Activated CD8-positive, alpha-beta memory T cell treated with anti-CD3 and anti-CD28 coated beads for 1 hour (primary cell): ENCODE measurements around the gene TJP1.
"Not testable (repeated sequence)": the region's sequence is repeated elsewhere in the genome, so short reads cannot be mapped to it uniquely, and the experiment has no call there.

Experiments used
- DNase-seq, 2 donors: peaks; one replicate each; pipeline ENCODE4 v3.0.0-alpha.2; 2020; ENCODE audit warnings: low read depth in 1 of 2; ENCODE audit errors: extremely low read depth in 1 of 2

TJP1 gene

DNA sequence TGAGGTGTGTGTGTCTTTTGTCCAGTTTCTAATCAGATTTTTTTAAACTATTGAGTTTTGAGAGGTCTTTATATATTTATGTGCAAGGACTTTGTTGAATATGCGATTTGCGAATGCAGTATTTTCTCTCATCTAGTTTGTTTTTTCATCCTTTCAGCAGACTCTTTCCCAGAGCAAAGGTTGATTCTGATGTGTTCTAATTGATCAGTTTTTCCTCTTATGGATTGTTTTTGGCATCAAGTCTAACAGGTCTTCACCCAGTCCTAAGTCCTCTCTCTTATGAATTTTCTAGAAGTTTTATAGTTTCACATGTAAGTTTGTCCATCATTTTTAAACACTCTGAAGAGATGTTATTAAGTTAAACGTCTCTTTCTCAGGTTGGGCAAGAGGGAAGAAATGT lies 17.8 kb upstream of the TJP1 start:
- no peak for DNase-seq

DNA sequence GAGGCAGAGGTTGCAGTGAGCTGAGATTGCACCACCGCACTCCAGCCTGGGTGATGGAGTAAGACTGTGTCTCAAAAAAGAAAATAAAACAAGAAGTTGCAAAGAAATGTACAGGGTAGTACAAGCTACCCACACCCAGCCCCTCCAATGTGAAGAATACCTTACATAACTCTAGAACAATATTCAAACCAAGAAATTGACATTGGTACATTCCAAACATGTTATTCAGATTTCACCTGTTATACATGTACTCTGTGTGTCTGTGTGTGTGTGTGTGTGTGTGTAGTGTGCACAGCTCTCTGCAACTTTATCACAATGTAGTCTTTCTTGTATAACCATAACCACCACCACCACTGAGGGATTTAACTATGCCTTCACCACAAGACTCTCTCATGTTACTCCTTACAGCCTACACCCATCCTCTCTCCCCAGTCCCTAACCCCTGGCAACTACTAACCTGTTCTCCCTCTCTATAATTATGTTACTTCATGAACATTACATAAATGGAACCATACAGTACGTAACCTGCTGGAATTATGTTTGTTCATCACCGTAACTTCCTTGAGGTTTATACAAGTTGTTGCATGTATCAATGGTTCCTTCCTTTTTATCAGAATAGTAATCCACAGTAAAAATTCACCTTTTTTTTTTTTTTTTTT lies 16.2 kb upstream of the TJP1 start:
- DNase-seq: no peak

DNA sequence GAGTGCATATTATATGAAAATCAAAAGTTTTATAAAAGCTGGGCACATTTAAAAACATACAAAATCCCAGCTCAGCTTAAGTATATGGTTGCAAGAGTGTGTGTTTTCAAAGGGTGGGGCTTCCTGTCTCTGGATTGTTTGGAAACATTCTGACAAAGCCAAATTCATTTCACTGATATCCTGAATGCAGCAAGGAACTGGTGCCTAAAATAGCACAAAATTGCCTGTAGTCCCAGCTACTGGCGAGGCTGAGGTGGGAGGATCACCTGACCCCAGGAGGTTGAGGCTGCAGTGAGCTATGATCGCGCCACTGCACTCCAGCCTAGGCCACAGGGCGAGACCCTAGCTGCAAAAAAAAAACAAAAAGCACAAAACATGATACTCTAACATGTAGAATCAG lies 13.0 kb upstream of the TJP1 start:
- no peak for DNase-seq

DNA sequence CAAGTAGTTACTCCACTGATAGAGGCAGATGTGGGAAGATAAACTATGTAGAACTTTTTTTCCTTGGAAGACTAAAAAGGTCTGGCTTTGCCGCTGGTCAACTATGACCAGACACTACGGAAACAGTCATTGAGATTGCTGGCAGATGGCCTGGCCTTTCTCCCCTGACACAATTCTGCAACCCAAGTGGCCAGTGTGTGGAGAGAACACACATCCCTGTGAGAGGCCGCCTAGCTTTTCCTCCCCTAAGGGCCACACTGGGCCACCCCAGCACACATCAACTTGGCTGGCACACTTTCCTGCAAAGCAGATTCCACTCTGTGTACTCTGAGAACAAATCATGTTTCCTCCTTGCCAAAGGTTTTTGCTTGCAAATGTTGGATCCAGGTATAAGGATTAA lies 10.4 kb upstream of the TJP1 start:
- DNase-seq: no peak

DNA sequence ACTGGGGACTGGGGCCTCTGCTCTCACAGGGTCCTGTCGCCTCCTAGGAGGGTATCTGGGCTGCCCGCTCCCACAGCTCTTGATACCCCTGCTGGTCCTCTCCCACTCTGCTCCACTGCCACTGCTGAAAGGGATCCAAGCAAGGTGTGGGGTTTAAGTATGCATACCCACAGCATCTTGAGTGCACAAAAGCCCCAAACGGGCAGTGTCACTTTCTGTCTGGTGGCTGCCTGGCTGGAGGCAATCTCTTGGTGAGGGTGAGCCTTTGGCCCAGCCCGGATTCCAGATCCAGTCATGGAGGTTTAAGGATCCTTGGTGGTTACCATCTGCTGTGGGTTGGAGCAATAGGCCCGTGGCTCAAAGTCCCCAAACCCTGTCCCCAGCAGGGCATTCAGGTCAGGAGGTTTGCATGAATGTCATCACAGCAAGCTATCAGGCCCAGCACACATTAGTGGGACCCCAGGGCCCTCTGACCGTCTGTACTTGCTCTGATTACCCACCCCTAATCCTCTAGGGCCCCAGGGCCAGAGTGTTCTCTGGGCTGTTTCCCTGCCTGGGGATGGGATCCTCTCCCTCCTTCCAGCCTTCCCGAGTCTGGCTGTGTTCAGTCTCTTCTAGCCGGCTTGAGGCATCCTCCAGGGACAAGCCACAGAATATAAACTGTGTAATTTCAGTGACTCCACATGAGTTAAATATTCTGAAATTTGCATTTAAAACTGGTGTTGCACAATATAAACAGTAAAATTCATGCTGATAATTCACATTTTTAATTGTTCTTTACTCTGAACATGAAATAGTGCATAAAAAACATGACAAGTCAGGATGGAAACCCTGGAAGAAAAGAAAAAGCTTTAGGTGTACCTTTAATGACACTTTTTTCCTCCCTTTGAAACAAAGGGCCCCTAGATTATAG lies 4.9 kb upstream of the TJP1 start:
- DNase-seq: no peak

DNA sequence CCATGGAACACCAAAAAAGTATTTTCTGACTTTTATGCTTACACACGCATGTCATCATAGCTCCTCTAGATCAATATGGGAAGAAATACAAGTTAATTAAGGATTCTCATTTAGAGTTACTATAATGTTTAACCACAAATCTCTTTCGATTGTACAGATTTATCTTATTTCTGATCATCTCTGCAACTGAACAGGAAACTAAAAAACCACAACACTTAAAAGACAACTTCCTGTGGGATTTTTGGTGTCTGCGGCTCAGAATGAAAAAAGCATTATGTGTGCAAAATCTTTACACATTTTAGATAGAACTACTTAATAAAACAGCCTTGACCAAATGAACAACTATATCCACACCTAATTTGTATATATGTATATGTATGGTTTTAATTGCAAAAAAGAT lies 3.0 kb upstream of the TJP1 start:
- no peak for DNase-seq

DNA sequence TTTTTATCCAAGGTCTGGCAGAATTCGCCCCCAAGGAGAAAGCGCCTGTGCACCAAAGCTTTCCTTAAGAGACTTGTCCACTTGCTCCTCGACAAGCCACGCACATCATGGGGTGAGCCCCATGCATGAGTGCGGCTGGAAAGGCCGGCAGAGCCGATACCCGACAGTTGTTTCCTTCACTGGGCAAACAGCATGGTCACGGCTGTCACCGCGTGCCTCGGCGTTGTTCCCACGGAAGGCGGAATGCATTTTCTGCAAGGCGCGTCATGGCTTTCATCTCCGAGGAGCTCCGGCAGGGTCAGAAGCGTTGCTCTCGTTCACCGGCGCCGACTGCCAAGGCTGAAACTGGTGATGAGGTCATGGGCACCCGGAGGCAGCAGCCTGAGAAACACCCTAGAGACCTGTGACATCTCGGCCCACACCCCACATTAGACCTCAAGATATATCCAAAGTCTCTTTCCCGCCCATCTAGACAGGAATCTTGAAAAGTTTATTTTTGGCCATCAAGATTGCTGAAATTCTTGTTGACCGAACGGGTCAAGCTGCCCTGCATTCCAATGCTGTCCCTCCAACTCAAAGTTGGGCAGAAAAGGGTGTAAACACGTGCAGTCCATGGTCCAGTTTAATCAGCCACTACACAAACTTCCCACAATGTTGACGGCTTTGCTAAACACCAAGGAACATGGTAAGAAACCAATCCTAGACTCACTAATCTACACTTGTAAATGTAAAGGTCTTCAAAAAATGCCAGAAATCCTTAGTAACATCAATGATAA lies 604 bp upstream of the TJP1 start:
- DNase-seq: no peak

DNA sequence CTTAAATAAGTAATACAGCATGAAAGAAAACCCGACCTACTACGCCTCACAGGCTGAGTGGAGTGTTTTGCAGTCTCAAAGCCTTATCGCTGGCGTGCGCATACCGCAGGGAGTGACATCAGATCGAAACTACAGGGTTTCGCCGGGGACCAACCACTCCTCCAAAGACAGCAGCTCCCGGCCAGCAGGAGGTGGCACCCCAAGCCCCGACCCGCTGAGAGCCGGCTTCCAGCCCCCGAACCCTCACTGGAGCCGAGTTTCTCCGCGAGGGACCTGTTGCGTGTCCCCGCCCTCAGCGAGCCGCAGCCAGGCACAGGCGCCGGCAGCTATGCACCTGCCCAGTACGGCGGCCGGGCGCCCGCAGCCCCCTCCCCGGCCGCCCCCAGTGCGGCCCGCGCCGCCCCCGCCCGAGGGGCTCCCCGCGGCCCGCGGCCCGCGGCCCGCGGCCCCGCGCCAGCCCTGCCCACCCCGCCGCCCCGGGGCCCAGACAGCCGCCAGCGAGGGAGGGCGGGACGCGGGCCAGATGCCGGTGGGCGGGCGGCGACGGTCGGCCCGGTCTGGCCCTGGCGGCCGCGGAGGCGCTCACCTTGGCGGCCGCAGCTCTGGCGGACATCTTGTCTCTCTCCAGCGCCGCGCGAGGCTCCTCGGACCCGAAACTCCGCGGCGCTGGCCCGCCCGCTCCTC lies 710 bp downstream of the TJP1 start:
- no peak for DNase-seq

DNA sequence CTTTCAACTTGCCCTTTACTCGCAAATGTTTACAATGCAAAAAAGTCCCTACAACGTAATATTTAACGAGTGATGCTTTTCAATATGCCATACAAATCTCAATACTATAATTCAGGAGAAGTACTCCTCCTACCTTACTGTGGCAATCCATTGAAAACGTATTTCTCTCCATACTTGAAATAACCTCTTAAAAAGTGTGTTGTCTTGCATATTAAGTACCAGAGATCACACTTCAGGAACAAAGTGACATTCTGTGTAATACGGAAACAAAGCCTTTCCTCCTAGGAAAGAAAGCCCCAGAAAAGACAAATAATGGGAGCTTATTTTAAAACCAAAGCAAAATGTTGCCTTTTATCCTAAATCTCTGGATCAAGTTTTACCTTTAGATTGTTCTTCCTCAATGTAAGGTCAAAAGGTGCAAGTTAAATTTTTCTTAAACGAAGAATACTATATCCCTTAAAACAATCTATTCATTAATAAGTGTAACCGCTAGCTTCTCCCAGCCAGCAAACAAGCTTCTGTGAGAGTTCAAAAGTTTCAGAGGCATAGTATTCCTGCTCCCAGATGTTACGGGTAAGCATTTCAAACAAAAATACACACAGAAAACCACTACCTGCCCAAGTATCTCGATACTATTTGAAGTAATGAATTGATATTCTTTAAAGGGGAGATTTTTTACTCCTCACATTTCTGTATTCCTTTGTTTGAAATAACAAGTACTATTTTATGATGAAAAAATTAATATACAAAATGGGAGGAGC lies 1.7 kb downstream of the TJP1 start:
- no peak for DNase-seq

DNA sequence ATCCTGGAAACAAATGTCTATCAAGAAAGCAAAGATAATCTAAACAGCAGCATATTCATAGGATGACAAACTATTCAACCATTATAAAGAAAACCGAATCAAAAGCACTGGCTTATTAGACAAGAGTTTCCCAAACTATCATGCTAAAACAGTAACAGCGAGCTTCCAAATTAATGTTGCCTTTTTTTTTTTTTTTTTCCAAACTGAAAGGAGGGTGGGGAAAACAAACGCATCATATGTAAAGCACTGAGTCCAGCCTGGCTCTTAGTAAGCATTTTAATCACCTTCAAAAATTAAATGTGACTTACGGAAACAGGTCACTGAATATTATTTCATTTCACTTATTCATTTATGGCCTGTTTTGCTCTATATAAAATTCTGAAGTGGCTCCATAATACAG lies 2.3 kb downstream of the TJP1 start:
- no peak for DNase-seq

DNA sequence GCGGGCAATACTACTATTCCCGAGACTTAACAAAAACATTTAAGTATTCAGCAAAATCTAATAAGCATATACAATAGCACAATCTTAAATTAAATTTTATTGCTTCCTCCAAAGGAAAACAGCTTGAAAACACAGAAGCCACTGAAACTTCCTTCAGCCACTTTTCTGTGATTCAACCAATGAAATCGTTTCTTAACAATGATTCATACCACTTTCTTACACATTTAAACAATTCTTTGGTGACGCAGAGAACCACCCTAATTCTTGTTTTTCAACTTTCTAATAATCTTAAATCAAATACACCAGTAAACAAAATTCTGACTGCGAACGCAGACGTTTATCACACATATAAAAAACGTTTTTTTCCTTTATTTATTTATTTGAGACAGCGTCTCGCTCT lies 4.1 kb downstream of the TJP1 start:
- DNase-seq: no peak

DNA sequence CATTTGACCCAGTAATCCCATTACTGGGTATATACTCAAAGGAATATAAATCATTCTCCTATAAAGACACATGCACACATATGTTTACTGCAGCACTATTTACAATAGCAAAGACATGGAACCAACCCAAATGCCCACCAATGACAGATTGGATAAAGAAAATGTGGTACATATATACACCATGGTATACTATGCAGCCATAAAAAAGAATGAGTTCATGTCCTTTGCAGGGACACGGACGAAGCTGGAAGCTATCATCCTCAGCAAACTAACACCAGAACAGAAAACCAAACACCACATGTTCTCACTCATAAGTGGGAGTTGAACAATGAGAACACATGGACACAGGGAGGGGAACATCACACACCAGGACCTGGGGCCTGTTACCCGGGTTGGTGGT lies 4.8 kb downstream of the TJP1 start:
- DNase-seq: not testable (repeated sequence)

DNA sequence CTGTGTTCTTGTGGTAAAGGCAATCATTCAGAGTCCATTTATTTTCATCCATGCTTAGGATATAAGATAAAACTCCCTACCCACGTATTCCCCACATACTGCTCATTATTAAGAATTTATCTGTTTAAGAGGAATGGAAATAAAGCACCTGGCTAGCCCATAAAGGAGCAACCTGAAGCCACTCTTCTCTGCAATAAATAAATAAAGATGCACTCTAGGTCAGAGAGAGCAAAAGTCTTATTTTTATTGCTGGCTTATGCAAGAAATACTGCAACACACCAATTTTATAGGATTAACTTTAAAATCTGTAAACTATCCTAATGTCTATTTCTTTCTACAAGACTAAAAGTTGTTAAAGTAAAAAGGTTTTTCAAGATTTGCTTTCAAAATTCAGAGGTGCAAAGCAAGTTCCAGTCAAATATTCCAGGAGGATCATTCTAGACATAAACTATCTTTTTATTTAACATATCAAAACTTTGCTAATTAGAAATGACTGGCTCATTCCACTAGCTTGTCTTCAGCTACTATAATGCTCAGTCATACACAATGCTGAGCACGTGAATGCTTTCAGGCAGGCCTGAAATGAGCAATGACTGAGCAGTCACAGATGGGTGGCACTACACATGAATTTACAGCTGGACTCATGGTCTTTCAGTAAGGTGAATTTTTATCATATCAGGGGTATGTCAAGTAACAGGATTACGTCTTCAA lies 7.1 kb downstream of the TJP1 start:
- DNase-seq: no peak

DNA sequence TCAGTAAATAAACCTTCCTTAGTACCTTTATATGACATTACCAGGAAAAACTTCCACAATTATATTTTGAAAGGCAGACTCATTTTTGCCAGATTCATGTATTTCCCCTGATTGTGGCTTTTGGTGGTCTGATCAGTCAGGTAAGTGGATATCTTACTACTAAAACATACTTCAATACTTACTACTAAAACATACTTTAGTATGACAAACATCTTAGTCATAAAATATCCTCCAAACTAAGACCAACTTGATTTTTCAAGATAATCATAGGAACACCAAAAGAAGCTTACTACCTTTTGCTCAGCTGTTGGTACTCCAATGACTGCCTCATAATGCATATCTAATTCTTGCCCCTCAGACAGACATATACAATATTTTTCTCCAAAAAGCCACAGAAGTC lies 9.3 kb downstream of the TJP1 start:
- DNase-seq: no peak

DNA sequence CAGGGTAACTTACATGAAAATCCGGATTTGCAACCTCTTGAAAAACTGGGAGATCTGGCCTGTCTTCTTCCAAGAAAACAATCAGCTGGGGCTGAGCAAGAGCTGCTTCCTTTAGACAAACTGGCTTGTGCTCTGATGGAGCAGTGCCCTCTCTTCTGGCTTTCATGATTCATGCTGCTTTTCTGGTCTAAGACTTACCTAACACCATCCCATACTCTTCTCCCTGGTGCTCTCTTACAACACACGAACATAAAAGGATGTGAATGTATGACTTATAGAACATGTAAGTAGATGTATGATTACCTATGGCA lies 9.9 kb downstream of the TJP1 start:
- no peak for DNase-seq

DNA sequence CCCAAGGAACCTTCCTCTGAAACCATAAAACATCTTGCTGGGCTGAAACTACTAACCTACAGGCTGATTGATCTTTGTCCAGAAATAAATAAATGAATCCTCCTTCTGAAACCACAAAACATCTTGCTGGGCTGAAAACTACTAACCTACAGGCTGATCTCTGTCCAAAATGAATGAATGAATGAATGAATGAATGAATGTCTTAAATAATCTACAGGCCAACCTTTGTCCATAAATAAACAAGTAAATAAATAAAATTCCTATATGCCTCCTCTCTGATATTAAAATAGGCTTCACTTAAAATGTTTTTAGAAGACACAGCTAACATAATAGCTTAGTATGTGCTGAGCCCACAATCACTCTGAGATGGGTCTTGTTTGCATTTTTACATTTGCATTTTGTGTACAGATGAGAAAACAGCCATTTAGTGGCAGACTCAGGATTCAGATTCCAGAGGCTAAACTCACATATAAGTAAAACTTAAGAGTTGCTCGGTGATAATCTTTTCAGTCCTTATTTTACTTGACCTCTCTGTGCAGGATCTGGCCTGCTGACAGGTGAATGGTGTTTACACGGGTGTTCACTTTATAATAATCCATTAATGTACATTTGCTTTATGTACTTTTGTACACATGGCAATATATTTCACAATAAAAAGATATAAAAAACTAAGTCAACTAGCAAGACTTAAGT lies 10.4 kb downstream of the TJP1 start:
- no peak for DNase-seq

DNA sequence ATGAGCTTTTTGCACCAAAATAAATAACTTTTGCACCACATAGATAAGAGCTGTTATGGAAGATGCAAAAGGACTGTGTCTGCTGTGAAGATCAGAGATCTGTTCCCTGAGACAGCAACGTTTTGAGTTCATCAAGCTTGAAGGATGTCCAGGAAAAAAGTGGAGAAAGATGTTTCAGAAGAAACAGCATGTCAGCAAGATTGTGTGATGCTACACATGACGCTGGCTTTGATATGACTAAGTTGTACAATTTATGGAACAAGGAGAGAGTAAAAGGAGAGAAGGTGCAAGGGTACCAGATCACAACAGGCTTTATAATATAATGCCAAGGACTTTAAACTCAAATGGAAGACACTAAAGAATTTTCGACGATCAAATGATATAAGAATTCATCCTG lies 16.6 kb downstream of the TJP1 start:
- no peak for DNase-seq

DNA sequence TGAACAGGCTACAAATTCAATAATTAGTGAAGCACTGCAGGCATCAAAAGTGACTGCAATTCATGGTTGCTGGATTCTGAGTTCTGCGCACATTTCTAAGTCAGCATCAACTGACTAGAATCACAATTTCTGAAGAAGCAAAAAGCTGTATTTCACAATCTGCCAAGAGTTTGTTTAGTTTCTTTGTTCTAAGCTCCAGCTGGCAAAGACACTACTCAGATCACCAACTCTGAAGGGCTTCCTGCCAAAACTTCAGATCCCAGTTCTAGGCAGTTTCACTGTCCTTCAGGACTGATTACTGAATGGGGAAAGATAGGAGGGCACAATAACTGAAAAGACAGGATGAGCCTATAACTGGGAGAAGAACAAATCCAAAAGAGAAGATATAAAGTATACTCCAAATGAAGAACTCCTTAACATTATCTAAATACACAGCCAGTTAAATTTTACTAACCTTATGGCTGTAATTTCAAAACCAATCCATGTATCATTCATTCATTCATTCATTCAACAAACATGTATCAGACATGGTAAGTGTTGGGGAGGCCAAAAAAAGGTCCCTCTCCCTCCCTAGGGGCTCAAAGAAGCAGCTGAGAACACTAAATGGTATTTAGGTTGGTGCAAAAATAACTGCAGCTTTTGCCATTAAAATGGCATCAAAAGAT lies 17.1 kb downstream of the TJP1 start:
- no peak for DNase-seq

DNA sequence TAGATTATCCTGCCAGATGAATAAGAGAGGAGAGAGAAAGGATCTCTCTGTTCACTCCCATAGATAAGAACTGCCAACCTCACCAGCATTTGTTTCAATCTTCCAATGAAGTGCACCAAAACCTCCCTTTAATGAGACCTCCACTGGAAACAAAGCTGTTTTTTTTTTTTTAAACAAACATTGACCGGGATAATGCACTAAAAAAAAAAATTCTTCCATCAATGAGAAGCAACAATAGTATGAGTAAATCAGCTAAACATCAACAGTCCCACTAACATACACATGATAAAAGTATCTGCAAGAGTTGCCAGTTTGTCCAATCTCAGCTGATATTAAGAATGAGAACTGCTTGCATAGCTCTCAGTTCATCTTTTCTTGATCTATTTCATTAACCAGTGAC lies 19.9 kb downstream of the TJP1 start:
- no peak for DNase-seq
